ENCODE results near the gene TLX2. TPM values are rescaled to one million over a fixed set of nuclear protein-coding genes. Genes with fewer than 3 reads are reported as not detected.

TLX2 gene
- total and polyA plus RNA-seq, 2 of the 13 experiments (the other 11 are each of a cell fraction or from before 2014, with no cell fraction given), result 0.05 to 0.20 TPM

DNA sequence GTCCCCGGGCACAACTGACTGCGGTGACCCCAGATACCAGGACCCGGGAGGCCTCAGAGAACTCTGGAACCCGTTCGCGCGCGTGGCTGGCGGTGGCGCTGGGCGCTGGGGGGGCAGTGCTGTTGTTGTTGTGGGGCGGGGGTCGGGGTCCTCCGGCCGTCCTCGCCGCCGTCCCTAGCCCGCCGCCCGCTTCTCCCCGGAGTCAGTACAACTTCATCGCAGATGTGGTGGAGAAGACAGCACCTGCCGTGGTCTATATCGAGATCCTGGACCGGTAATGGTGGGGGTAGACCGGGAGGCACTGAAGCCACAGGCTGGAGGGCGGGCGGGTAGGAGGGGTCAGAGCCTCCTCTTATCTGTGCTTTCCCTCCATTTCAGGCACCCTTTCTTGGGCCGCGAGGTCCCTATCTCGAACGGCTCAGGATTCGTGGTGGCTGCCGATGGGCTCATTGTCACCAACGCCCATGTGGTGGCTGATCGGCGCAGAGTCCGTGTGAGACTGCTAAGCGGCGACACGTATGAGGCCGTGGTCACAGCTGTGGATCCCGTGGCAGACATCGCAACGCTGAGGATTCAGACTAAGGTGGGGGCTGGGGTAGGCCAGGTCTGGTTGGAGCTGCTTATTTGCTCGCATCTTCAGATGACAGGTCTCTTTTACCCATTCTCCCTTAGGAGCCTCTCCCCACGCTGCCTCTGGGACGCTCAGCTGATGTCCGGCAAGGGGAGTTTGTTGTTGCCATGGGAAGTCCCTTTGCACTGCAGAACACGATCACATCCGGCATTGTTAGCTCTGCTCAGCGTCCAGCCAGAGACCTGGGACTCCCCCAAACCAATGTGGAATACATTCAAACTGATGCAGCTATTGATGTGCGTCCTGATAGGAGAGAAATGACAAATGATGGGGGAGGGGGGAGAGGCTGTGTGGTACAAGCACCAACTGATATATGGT, 16.3 kb downstream of the TLX2 start (continued):
- TF ChIP-seq, protein P1, sequence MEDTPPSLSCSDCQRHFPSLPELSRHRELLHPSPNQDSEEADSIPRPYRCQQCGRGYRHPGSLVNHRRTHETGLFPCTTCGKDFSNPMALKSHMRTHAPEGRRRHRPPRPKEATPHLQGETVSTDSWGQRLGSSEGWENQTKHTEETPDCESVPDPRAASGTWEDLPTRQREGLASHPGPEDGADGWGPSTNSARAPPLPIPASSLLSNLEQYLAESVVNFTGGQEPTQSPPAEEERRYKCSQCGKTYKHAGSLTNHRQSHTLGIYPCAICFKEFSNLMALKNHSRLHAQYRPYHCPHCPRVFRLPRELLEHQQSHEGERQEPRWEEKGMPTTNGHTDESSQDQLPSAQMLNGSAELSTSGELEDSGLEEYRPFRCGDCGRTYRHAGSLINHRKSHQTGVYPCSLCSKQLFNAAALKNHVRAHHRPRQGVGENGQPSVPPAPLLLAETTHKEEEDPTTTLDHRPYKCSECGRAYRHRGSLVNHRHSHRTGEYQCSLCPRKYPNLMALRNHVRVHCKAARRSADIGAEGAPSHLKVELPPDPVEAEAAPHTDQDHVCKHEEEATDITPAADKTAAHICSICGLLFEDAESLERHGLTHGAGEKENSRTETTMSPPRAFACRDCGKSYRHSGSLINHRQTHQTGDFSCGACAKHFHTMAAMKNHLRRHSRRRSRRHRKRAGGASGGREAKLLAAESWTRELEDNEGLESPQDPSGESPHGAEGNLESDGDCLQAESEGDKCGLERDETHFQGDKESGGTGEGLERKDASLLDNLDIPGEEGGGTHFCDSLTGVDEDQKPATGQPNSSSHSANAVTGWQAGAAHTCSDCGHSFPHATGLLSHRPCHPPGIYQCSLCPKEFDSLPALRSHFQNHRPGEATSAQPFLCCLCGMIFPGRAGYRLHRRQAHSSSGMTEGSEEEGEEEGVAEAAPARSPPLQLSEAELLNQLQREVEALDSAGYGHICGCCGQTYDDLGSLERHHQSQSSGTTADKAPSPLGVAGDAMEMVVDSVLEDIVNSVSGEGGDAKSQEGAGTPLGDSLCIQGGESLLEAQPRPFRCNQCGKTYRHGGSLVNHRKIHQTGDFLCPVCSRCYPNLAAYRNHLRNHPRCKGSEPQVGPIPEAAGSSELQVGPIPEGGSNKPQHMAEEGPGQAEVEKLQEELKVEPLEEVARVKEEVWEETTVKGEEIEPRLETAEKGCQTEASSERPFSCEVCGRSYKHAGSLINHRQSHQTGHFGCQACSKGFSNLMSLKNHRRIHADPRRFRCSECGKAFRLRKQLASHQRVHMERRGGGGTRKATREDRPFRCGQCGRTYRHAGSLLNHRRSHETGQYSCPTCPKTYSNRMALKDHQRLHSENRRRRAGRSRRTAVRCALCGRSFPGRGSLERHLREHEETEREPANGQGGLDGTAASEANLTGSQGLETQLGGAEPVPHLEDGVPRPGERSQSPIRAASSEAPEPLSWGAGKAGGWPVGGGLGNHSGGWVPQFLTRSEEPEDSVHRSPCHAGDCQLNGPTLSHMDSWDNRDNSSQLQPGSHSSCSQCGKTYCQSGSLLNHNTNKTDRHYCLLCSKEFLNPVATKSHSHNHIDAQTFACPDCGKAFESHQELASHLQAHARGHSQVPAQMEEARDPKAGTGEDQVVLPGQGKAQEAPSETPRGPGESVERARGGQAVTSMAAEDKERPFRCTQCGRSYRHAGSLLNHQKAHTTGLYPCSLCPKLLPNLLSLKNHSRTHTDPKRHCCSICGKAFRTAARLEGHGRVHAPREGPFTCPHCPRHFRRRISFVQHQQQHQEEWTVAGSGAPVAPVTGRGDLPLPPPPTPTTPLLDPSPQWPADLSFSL (CRISPR knock-in tag; IDR thresholded peaks at IDR 0.05), result 0 out of 2 replicates have a peak, but pooled peaks have one; percentile 16
- TF ChIP-seq, protein P2, sequence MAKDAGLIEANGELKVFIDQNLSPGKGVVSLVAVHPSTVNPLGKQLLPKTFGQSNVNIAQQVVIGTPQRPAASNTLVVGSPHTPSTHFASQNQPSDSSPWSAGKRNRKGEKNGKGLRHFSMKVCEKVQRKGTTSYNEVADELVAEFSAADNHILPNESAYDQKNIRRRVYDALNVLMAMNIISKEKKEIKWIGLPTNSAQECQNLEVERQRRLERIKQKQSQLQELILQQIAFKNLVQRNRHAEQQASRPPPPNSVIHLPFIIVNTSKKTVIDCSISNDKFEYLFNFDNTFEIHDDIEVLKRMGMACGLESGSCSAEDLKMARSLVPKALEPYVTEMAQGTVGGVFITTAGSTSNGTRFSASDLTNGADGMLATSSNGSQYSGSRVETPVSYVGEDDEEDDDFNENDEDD (CRISPR knock-in tag; IDR thresholded peaks at IDR 0.05; ENCODE audit: borderline replicate concordance), result peak; percentile 45; the same call in 1 of the 2 replicates
- TF ChIP-seq ZNF484 (CRISPR knock-in tag; IDR thresholded peaks at IDR 0.05; ENCODE audit: borderline replicate concordance, low read depth) (no peak), ZNF781 (CRISPR knock-in tag; IDR thresholded peaks at IDR 0.05; ENCODE audit: borderline replicate concordance, not compliant biosample characterization) (no peak), ZC3H13 (CRISPR knock-in tag; IDR thresholded peaks at IDR 0.05) (0 out of 2 replicates have a peak, but pooled peaks have one; percentile 17), ZNF556 (CRISPR knock-in tag; IDR thresholded peaks at IDR 0.05; ENCODE audit: borderline replicate concordance) (0 out of 2 replicates have a peak, but pooled peaks have one; percentile 2), PPARG (CRISPR knock-in tag; conservative IDR thresholded peaks at IDR 0.05) (no peak), ZNF773 (CRISPR knock-in tag; IDR thresholded peaks at IDR 0.05; ENCODE audit: borderline replicate concordance) (no peak), SPEN (CRISPR knock-in tag; IDR thresholded peaks at IDR 0.05; ENCODE audit: low read depth) (no peak), ZNF441 (CRISPR knock-in tag; IDR thresholded peaks at IDR 0.05; ENCODE audit: borderline replicate concordance) (0 out of 2 replicates have a peak, but pooled peaks have one; percentile 9), MXI1 (IDR thresholded peaks at IDR 0.05; ENCODE audit: borderline replicate concordance, low read depth, low read length) (no peak), ZFP62 (CRISPR knock-in tag; IDR thresholded peaks at IDR 0.05) (no peak)
- TF ChIP-seq, protein P3, sequence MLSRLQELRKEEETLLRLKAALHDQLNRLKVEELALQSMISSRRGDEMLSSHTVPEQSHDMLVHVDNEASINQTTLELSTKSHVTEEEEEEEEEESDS (CRISPR knock-in tag; IDR thresholded peaks at IDR 0.05; ENCODE audit: borderline replicate concordance), result 0 out of 2 replicates have a peak, but pooled peaks have one; percentile 1
- TF ChIP-seq, protein P4, sequence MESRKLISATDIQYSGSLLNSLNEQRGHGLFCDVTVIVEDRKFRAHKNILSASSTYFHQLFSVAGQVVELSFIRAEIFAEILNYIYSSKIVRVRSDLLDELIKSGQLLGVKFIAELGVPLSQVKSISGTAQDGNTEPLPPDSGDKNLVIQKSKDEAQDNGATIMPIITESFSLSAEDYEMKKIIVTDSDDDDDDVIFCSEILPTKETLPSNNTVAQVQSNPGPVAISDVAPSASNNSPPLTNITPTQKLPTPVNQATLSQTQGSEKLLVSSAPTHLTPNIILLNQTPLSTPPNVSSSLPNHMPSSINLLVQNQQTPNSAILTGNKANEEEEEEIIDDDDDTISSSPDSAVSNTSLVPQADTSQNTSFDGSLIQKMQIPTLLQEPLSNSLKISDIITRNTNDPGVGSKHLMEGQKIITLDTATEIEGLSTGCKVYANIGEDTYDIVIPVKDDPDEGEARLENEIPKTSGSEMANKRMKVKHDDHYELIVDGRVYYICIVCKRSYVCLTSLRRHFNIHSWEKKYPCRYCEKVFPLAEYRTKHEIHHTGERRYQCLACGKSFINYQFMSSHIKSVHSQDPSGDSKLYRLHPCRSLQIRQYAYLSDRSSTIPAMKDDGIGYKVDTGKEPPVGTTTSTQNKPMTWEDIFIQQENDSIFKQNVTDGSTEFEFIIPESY (CRISPR knock-in tag; IDR thresholded peaks at IDR 0.05), result 0 out of 2 replicates have a peak, but pooled peaks have one; percentile 7
- TF ChIP-seq, protein P5, sequence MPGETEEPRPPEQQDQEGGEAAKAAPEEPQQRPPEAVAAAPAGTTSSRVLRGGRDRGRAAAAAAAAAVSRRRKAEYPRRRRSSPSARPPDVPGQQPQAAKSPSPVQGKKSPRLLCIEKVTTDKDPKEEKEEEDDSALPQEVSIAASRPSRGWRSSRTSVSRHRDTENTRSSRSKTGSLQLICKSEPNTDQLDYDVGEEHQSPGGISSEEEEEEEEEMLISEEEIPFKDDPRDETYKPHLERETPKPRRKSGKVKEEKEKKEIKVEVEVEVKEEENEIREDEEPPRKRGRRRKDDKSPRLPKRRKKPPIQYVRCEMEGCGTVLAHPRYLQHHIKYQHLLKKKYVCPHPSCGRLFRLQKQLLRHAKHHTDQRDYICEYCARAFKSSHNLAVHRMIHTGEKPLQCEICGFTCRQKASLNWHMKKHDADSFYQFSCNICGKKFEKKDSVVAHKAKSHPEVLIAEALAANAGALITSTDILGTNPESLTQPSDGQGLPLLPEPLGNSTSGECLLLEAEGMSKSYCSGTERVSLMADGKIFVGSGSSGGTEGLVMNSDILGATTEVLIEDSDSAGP (CRISPR knock-in tag; IDR thresholded peaks at IDR 0.05; ENCODE audit: borderline replicate concordance), result 0 out of 2 replicates have a peak, but pooled peaks have one; percentile 4

Measured in HepG2 (cell line).